Activated CD4-positive, alpha-beta T cell treated with anti-CD3 and anti-CD28 coated beads, Interleukin-10, Interleukin-2, amounts not matched to agents 100 ng/mL and 50 ng/mL, durations not matched to agents 16 hours and 8 hours (primary cell): Measurements from ENCODE around the gene PBX1.

Source experiments
- DNase-seq: peaks from one replicate; pipeline ENCODE4 v3.0.0-alpha.2; 2020

Gene PBX1

DNA sequence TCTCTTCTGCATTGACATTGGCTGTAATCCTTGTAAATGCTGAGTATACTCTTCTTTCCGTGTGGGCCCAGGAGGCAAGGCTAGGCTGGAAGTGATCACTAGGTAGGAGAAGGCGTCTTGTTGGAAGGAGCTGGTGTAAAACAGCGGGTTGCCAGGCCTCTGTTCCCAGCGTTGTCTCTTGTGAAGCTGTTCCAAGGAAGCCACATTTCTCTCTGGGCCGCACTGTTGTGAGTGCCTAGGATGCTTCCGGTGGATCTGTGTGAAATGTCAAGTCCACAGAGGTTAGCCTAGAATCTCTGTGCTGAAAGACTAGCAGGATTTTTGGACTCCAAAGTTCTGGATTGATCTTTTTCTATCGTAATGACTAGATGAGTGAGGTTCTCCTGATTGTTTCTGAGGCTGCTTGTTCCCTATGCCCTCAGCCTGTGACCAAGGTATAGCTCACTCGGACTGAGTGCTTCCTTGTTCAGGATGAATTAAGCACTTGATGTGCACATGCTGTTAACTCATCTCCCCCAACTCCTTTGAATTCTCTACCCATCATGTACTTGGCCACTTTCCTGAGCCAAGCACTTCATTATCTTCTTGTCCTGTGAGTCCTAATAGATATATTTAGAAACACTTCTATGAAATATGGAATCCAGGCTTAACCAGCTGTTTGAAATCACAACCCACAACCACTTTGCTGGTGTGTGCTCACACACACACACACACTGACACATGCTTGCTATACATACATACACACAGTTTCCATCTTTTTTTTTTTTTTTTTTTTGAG lies 63.3 kb downstream of the PBX1 start:
- no peak for DNase-seq

DNA sequence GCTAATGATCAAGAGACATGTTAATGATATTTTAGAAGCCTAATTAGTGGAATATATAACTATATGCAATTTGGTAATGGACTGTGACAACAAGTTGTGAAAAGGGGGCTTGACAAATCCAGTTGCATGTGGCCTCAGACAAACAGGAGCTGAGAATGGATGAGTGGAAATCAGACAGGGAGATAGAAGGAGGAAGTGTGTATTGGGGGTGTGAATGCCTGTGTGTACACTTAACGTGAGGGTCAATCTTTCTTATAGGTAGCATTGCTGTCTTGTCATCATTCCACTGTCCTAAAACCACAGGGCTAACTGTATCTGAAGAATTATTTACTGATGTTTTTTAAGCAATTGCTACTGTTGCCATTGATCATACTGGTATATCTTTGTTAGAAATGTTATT lies 64.8 kb downstream of the PBX1 start:
- DNase-seq: no peak

DNA sequence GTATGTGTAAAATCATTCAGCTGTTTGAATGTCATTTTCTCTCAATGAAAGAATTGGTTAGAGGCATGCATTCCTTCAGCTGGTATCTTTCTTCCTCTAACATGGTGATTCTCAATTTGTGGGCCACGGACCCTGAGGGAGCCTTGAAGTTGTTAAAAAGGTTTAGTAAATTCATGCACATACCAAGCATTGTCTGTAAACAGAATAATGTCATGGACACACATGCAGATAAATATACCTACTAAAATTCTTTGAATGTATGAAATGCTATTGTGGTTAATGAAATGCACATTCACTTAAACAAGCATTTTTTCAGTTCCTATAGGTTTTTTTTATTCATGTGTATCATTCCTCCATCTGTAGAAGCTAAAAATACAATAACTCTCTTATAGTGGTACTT lies 65.4 kb downstream of the PBX1 start:
- no peak for DNase-seq

DNA sequence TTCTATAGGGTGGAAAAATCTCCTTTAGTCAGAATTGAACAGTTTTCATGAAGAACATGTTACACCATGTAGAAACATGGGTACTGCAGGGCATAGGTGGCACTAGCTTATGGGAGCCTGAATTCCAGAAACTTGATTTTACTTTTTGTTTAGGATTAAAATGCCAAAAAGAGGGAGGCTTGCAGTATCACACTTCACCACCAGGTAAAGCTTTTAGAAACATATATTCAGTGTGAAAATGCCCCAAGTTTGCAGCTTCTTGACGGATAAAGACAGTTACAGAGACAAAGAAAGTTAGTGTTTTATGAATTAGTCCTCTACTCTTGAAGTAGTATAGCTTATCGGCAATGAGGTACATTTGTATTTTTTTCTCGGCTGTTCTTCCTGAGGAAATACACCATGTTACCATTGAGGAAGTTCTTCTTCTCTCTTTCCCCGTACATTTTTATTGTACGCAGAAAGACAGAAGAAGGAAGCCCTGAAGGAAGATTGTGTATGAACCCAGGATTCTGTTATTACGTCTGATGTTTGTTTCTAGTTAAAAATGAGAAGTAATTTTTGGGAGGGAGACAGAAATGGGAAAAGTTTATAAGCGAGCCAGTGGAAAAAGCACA lies 66.1 kb downstream of the PBX1 start:
- no peak for DNase-seq

DNA sequence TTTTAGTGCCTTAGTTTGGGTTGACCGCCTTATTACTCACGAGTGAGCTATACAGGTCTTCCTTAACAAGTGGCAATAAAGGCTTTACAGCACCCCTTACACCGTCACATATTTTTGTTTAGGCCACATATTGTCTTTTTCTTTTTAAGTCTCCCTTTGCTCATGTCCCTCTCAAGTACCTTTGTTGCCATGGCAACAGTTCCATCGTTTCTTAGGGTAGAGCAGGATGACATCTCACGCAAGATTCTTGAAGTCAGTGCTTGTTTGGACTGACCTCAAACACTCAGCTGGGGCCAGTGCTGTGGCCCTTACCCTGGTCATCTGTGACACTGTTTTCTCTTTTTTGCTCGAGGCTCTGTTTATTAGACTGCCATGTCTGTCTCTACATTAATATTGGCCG lies 69.8 kb downstream of the PBX1 start:
- DNase-seq: no peak

DNA sequence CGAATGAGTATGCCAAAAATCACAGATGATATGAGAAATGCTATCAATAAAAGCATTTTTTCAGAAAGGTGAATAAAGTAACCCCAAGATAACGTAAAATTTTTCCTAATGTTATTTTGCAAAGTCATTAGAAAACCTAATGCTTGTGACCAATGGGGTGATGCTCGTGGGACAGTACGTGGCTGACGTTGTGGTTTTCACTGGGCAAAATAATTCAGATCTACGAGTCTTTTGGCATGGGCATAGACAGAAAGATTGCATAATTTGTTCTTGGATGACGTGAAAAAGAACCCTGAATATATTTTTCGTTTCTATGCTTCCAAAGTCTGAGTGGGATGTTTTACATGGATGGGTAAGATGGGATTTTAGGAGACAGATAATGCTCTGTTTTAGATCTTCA lies 71.0 kb downstream of the PBX1 start:
- no peak for DNase-seq

DNA sequence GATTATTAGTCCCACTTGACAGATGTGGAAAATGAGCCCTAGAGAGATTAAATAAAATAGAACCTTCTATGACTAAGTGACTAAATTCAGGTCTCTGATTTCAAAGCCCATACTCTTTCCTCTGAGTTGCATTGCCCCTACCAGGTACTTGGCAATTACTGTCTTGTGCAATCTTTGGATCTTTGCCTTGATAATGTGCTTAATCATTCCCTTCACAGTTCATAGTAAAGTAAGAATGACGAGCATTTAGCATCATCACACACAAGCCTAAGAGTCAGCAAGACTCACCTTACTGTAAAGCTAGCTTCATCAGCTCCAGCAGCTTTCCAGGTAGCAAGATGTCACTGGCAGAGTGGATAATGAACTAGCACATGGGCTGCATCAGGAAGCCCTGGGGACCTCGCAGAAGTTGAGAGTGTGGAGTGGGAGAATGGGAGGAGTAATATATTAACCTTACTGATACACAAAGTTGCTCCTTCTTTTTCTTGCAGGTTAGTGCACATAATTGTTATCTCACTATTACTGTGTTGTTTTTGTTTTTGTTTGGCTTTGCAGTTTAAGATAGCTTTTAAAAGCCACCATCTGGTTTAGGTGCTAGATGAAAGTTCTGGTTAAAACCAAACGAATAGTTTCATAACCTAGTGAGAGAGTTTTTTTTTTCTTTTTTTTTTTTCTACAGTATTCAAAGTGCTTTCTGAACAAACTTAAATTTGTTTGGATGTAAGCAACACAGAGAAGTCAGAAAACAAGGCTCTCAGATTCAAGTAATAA lies 71.8 kb downstream of the PBX1 start:
- DNase-seq: no peak

DNA sequence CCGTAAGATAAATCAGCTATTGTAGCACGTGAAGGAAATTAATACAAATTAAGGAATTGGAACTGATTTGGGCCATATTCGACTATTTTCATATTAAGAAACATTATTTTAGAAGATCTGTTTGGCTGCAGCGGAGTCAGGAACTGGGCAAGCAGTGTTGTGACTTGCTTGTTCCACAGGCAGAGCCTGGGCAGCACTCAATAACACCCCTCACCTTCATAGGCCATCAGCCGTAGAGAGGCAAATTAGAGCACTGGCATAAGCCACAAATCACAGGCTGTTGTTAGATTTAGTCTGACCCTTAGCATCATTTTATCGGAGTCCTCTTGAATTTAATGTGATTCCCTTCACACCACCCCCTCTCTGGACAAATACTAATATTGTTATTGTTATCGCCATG lies 72.8 kb downstream of the PBX1 start:
- DNase-seq: no peak

DNA sequence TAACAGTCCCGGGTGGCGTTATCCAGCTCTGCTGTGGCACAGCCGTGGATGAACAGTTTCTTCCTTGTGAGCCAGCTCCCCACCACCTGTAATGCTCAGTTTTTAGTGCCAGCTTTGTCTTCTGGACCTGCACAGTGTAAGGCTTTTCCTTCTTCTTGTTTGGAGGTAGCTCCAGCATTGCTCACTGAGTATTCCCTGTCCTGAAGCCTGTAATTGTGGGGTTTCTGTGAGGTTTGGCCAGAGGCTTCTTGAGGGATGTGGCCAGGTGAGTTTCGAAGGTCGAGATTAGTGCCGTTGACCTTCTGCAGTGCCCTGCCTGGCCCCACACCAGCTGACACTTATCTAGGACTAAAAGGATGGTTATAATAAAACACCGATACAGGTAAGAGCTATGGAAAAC lies 75.0 kb downstream of the PBX1 start:
- no peak for DNase-seq

DNA sequence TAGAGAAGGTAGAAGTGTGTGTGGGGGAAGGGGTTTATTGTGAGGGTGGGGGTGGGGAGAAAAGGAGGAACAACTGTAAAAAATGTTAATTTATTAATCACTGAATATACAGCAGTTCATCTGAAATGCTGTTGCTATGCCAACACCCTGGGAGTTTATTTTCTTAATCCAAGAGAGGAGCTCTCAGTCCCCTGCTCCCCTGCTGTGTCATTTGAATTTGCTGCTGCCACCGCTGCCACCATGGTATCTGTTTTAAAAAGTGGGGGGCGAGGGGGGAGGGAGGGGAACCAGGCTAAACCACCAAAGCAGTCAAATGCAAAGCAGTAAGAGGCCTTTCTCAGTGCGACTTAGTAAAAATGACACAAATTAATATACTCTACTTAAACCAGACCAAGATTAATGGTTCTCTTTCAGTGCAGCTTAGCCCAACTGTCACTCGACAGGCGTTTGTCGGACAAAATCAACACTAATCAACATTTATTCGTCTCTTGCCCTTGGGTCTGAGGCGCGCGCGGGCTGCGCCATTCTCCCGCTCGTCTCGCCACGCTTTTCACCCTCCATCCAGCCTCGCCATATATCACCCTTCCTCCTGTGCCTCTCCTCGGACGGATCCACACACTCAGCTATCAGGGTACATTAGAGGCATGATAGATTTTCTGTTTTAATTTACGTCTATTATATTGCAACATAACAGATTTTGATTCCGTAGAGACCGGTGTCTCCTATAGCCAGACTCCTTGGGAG lies 76.2 kb downstream of the PBX1 start:
- DNase-seq: no peak

DNA sequence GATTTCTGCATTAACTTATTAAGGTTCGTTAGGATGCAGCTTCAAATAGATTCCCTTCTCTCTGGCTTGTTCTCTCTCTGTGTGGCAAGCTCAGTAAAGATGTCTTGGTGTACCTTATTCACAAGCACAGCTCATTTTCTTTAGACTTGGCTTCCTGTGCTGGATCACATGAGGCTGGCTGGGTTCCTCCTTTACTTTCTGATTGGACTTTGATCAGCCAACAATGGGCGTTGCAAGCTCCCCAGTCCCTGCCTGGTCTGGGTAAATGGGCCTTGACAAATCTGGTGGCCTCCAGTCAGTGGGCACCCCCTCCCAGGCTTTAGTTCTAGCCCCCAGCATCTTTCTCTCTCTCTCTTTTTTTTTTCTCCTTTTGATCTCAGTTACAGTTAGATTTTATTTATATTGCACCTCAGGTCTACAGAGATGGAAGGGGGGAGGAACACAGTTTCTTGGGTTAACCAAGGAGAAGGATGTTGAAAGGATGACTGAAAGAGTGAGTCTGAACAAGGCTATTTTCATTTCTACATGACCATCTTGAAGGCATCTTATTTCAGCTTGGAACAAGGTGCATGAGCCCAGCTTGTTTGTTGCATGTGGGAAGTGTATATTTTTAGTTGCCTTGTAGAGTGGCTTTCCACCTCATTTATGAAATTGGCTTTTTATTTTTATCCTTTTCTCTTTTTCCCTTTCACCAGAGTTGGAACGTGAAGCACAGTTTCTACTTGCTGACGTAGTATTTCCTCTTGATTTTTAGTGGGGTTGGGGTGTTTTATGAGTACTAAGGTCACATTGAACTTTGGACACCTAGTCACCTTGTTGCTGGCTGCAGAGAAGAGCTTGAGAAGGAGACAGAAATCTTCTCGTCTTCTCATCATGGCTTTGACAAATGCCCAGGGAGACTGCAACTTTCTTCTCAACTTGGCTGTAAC lies 77.1 kb downstream of the PBX1 start:
- no peak for DNase-seq

DNA sequence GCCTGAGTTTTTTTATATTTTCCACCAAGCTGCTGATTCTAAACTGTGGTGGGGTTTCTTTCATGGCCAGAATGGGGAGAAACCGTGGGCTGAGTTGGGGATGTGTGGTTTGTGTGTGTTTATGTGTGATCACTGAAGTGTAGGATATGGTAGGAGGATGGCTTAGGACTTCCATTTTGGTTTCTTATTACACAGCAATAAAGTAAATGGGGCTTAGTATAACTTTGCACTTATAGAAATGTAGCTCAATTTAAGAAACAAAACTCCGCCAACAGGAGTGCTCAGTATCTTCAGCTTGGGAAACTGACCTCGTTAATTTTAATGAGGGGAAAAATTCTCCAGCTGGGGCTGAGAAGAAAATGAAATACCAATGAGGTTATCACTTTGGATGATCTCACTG lies 77.8 kb downstream of the PBX1 start:
- no peak for DNase-seq

DNA sequence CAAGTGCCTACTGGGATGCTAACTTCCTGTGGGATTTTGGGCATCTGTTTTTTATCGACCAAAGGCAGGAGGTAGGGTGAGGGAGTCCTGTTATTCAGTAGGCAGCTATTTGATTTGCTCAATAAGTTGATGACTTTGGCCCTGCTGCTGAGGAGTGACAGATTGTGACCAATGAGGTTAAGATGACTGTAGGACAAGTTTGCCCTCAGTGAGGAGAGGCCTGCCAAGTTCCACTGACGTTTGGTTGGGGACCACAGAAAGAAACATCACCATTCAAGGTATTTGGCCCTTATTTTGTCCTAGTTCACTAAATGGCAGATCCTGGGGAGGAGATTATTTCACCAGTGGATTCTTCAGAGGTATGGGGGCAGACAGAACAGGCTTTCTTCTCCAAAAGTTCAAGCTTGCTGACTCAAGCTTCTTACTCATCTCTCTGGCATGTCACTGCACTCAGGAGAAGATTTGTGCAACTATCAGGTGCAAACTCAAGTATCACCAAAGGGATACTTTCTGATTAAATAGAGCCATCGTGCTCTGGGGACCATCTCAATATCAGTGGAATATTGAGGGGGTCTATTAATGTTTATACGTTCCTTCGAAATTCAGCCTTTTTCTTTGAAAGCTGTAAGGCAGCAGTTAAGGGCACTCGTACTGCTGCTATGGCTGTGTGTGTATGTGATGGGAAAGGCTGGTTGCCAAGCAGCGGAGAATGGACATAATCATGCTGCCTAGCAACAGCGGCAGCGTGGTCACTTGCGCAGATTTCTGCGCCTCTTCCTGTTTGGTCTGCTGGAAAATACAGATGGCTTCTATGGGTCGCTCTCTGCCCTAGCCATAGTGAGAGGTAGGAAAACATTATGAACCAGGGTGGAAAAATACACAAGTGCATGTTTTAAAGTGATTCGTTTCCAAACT lies 78.7 kb downstream of the PBX1 start:
- DNase-seq: no peak

DNA sequence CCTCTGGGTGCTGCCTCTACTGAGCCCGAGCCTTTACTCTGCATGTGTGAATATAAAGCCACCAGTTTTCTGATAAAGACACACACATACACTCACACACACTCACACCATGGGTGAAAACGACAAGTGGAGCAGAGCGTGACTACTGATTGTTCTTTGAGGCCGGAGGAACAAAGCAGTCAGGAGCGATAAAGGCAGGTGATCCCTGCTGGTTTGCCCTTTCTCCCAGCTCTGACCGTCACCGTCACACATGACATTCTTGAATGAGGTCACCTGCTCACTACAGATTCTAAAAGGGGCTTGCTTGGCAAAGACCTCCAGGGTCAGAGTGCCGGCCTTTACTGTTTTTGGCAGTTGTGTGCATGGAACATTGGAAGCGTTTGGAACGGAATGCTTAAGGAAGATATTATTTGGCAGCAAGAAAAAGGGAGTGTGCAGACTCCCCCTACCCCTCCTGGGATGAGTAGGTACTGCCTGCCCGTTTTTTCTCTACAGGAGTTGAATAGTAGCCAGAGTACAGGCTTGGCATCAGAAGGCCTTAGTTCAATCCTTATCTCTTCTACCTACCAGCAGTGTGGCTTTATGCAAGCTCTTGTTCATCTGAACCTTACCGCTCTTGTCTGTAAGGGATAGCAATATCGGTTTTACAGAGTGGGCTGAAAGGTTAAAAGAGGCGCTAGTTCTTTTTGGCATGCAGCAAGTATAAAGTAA lies 79.7 kb downstream of the PBX1 start:
- no peak for DNase-seq

DNA sequence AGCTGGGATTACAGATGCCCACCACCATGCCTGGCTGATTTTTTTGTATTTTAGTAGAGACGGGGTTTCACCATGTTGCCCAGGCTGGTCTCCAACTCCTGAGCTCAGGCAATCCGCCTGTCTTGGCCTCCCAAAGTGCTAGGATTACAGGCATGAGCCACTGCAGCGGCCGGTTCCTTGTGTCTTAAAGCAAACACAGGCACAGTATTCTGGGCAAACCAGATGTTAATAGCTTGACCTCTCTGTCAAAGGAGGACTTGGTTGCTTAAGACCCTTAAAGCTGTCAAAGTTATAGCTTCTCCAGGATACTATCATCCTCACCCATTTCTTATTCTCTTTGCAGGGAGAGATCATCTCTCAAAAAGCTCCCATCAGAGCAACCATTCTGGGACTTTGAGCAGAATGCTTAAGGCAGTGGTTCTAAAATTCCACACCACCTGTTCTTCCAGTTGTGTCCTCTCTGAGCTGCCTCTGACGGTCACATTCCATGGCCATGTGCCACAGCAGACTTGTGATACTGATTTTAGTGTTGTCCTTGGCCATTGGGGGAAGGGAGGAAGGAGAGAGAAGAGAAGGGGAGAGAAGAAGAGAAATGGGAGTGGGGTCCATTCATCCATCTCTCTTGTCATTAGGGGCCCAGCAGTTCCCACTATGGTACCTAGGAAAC lies 81.8 kb downstream of the PBX1 start:
- no peak for DNase-seq

DNA sequence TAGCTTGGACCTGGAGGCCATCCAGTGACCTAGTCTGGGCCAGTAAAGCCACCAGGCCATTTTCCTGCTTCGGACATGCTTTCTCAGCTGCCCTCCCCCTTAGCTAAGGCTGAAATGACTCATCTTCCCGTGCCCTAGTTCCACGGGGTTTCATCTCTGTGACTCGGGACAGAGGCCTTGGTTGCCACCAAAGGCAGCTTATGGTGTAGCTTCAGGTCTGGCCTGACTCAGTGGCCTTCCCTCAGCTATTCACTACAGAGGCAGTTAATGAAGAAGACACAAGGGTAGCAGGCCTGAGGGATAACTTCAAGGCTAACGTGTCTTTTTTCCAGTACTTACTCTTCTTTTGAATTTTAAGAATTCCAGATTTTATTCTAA lies 82.4 kb downstream of the PBX1 start:
- no peak for DNase-seq

DNA sequence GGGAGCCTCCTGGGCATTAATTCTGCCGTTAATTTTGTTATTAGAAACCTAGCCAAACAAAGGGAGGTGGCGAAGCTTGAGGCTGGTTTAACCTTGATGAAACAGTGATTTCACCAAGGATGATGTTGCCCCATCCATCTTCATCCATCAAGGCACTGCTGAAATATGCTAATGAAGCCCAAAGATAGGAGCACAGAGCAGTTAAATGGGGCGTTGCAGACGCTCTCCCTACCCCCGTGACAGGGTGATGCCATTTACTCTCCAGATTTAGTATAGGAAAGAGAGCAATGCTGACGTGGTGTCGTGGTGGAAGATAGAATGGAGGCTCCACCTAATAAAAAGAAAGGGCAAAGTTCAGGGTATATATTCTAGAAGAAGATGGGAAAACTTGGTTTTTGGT lies 84.0 kb downstream of the PBX1 start:
- DNase-seq: no peak

DNA sequence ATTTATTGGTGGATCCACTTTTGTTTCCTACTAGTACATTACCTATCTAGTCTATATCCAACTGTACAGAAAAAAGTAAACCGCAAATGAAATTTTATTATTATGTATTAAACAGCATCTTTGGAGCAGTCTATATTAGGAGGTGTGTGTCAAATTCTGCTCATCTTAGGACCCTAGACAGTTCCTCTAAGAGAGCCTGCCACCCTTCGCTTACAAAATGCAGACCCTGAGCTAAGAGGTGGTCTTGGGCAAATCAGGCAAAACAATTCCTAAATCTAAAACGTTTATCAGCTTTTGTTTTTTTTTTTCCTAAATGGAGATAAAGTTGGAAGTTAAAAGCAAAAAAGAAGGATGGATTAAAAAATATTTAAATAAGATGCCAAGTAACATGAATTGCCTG lies 85.3 kb downstream of the PBX1 start:
- DNase-seq: no peak

DNA sequence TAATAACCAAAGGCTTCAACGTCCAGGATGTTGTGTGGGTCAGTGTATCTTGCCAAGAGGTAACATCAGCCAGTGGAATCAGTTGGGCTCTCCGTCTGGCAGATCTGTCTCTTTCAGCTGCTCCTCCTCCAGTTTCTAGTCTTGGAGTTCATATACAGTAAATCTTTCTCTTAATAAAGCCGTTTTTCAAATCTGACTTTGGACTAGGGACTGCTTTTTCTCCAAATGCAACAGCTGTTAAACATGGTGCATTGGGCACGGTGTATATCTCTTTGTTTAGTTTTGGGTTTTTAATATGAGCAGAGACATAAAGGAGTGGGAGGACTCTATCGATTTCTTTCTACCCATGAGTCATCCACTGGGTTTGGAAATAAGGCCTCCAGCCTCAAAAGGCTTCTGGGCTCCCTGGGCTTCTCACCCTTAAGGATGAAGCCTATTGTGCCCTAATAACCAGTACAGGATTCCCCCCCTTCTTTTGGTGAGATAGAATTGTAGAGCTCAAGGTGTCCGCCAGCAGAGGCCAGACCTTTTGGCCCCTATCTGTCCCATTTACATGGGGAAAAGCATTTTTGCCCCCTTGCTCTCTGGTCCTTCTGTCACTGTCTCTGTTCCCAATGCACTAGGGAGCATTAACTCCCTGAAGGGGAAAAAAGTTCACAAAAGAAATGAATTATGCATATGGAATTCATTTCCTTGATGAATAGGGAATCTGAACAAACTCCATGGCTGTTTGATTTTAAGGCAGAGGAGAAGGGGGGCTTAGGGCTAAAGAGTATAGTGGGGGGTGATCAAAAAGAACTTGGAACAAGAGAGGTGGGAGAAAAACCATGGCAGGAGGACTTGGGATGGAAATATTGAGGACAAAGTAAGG lies 86.0 kb downstream of the PBX1 start:
- DNase-seq: no peak
